ENCODE data around the gene FARS2.

- TF ChIP-seq, protein P1, sequence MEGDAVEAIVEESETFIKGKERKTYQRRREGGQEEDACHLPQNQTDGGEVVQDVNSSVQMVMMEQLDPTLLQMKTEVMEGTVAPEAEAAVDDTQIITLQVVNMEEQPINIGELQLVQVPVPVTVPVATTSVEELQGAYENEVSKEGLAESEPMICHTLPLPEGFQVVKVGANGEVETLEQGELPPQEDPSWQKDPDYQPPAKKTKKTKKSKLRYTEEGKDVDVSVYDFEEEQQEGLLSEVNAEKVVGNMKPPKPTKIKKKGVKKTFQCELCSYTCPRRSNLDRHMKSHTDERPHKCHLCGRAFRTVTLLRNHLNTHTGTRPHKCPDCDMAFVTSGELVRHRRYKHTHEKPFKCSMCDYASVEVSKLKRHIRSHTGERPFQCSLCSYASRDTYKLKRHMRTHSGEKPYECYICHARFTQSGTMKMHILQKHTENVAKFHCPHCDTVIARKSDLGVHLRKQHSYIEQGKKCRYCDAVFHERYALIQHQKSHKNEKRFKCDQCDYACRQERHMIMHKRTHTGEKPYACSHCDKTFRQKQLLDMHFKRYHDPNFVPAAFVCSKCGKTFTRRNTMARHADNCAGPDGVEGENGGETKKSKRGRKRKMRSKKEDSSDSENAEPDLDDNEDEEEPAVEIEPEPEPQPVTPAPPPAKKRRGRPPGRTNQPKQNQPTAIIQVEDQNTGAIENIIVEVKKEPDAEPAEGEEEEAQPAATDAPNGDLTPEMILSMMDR (IDR thresholded peaks at IDR 0.05 in 8 of 11, conservative IDR thresholded peaks at IDR 0.05 in 3 of 11), result no peak
- TF ChIP-seq POLR2A (IDR thresholded peaks at IDR 0.05), result no peak
These were observed 40.9 kb upstream of the FARS2 start for GRCh38 chr6:5220443-5220842.

Data from spleen (tissue), 7 donors.